H1 (cell line): ENCODE data around the gene NOD2. TPM values are rescaled to one million over a fixed set of nuclear protein-coding genes. Genes with fewer than 3 reads are reported as not detected.

Source experiments
- CTCF ChIA-PET: fragments of 300-600 bp; sonication (Branson Sonifier 250); formaldehyde crosslinking; loops from one replicate; lab custom pipeline; 2021; ENCODE audit not compliant: partially characterized antibody; lab: Charles Lee
- POLR2A ChIA-PET: fragments of 300-600 bp; sonication (Branson Sonifier 250); formaldehyde crosslinking; loops from one replicate; lab custom pipeline; 2021; ENCODE audit warnings: inconsistent platforms; ENCODE audit not compliant: partially characterized antibody; lab: Charles Lee
- DNase-seq, 2 experiments: peaks; one replicate each; pipeline versions ENCODE4 v3.0.0 to v3.0.0-alpha.2; 2010 to 2022; ENCODE audit warnings: low spot score in 2 of 2, low read depth in 1 of 2, mixed read lengths in 1 of 2
- FAIRE-seq: peaks from 2 replicates; lab custom pipeline; 2011; peaks lifted over from hg19 to GRCh38; lab: Jason Lieb, UNC
- H2AFZ ChIP-seq: 2 replicates; pipeline ENCODE4 v1.8.1; 2012; ENCODE audit warnings: low read length, inconsistent platforms
- H2AK5ac ChIP-seq: 2 replicates; pipeline ENCODE4 v1.6.1; 2013; ENCODE audit warnings: low read depth, low read length
- H2BK120ac ChIP-seq: replicated peaks from 2 replicates; pipeline ENCODE3; 2013; ENCODE audit warnings: low read depth, low read length, inconsistent platforms
- H2BK12ac ChIP-seq: 2 replicates; pipeline ENCODE4 v1.6.1; 2013; ENCODE audit warnings: low read depth, low read length
- H2BK15ac ChIP-seq: 2 replicates; pipeline ENCODE4 v1.6.1; 2013; ENCODE audit warnings: low read length
- H2BK20ac ChIP-seq: 2 replicates; pipeline ENCODE4 v1.6.1; 2013; ENCODE audit warnings: low read length
- H2BK5ac ChIP-seq: 2 replicates; pipeline ENCODE4 v1.6.1; 2013; ENCODE audit warnings: low read depth, low read length
- H3K14ac ChIP-seq: 2 replicates; pipeline ENCODE4 v1.6.1; 2013; ENCODE audit warnings: inconsistent platforms; ENCODE audit not compliant: insufficient read length
- H3K18ac ChIP-seq: 2 replicates; pipeline ENCODE4 v1.6.1; 2013; ENCODE audit warnings: low read length; ENCODE audit errors: extremely low read depth
- H3K23ac ChIP-seq: 2 replicates; pipeline ENCODE4 v1.6.1; 2013; ENCODE audit warnings: inconsistent platforms; ENCODE audit not compliant: insufficient read length
- H3K23me2 ChIP-seq: 2 replicates; pipeline ENCODE4 v1.6.1; 2013; ENCODE audit warnings: low read depth, low read length
- H3K27ac ChIP-seq: 2 replicates; pipeline ENCODE4 v1.6.1; 2011; ENCODE audit warnings: low read depth, low read length, inconsistent platforms
- H3K27me3 ChIP-seq, 4 experiments: replicated peaks in 1 of 4; 1 replicate in 1 of 4; 2 replicates in 3 of 4; pipeline versions ENCODE4 v1.6.1 to v1.8.1; 2011 to 2013; ENCODE audit warnings: low read length in 3 of 4, mild to moderate bottlenecking in 3 of 4, inconsistent platforms in 2 of 4, mixed read lengths in 2 of 4, moderate library complexity in 1 of 4; ENCODE audit not compliant: control insufficient read depth in 3 of 4, insufficient read depth in 3 of 4; ENCODE audit errors: extremely low read depth in 1 of 4
- H3K36me3 ChIP-seq, 4 experiments: 2 replicates each; pipeline versions ENCODE4 v1.6.1 to v1.8.1; 2011 to 2013; ENCODE audit warnings: mild to moderate bottlenecking in 4 of 4, low read length in 3 of 4, moderate library complexity in 2 of 4, control low read depth in 1 of 4, inconsistent platforms in 1 of 4; ENCODE audit not compliant: insufficient read depth in 4 of 4, control insufficient read depth in 2 of 4
- H3K4ac ChIP-seq: replicated peaks from 2 replicates; pipeline ENCODE3; 2013; ENCODE audit warnings: low read length, low read depth, mixed read lengths, inconsistent platforms; ENCODE audit not compliant: insufficient read length
- H3K4me1 ChIP-seq, 4 experiments: replicated peaks in 1 of 4; 1 replicate in 1 of 4; 2 replicates in 3 of 4; pipeline versions ENCODE4 v1.6.1 to v1.8.1; 2011 to 2013; ENCODE audit warnings: low read length in 3 of 4, inconsistent platforms in 2 of 4, mixed read lengths in 1 of 4; ENCODE audit not compliant: insufficient read depth in 4 of 4, control insufficient read depth in 3 of 4
- H3K4me2 ChIP-seq, 2 experiments: 2 replicates each; pipeline versions ENCODE4 v1.6.1 to v1.8.1; 2011 to 2013; ENCODE audit warnings: low read depth in 2 of 2, low read length in 2 of 2, control low read depth in 1 of 2, inconsistent platforms in 1 of 2, mild to moderate bottlenecking in 1 of 2; ENCODE audit not compliant: insufficient read depth in 1 of 2
- H3K4me3 ChIP-seq, 4 experiments: fragments of 200-600, 300-600 bp in 1 of 4; sonication (generic), shearing (Covaris generic), sonication (Bioruptor Twin) in 1 of 4; 2 replicates each; pipeline versions ENCODE4 v1.5.1 to v1.8.1; 2011 to 2016; ENCODE audit warnings: low read length in 4 of 4, low read depth in 3 of 4, control low read depth in 2 of 4, inconsistent platforms in 2 of 4, mild to moderate bottlenecking in 2 of 4, mixed read lengths in 1 of 4, moderate library complexity in 1 of 4; ENCODE audit not compliant: insufficient read depth in 2 of 4; ENCODE audit errors: extremely low read depth in 1 of 4
- H3K56ac ChIP-seq: replicated peaks from 2 replicates; pipeline ENCODE3; 2013; ENCODE audit warnings: low read depth, mild to moderate bottlenecking, mixed read lengths, low read length, inconsistent platforms; ENCODE audit not compliant: insufficient read length
- H3K79me1 ChIP-seq: 2 replicates; pipeline ENCODE4 v1.6.1; 2013; ENCODE audit warnings: low read depth, low read length, control low read depth
- H3K79me2 ChIP-seq, 2 experiments: 2 replicates each; pipeline versions ENCODE4 v1.6.1 to v1.8.1; 2012 to 2013; ENCODE audit warnings: low read length in 2 of 2, mild to moderate bottlenecking in 2 of 2, inconsistent platforms in 1 of 2; ENCODE audit not compliant: insufficient read depth in 2 of 2, control insufficient read depth in 1 of 2
- H3K9ac ChIP-seq, 4 experiments: replicated peaks in 1 of 4; 1 replicate in 1 of 4; 2 replicates in 3 of 4; pipeline versions ENCODE4 v1.6.1 to v1.8.1; 2011 to 2013; ENCODE audit warnings: low read depth in 3 of 4, low read length in 3 of 4, control low read depth in 2 of 4, mild to moderate bottlenecking in 2 of 4, moderate library complexity in 2 of 4, inconsistent platforms in 1 of 4; ENCODE audit errors: extremely low read depth in 1 of 4
- H3K9me3 ChIP-seq, 2 experiments: 2 replicates each; pipeline versions ENCODE4 v1.6.1 to v1.8.1; 2012 to 2013; ENCODE audit warnings: mild to moderate bottlenecking in 2 of 2, moderate library complexity in 2 of 2, control low read depth in 1 of 2, inconsistent platforms in 1 of 2, low read depth in 1 of 2, low read length in 1 of 2, mixed read lengths in 1 of 2; ENCODE audit not compliant: insufficient read depth in 2 of 2
- H4K20me1 ChIP-seq, 2 experiments: replicated peaks in 1 of 2; 2 replicates each; pipeline versions ENCODE3 to v1.8.1; 2011 to 2013; ENCODE audit warnings: inconsistent platforms in 2 of 2, low read length in 2 of 2, mild to moderate bottlenecking in 1 of 2; ENCODE audit not compliant: insufficient read depth in 2 of 2, control insufficient read depth in 1 of 2
- H4K5ac ChIP-seq: 2 replicates; pipeline ENCODE4 v1.6.1; 2013; ENCODE audit warnings: low read length, low read depth, mixed read lengths, inconsistent platforms; ENCODE audit not compliant: insufficient read length
- H4K8ac ChIP-seq: 2 replicates; pipeline ENCODE4 v1.8.0; 2013; ENCODE audit warnings: mild to moderate bottlenecking, moderate library complexity, low read length, inconsistent platforms; ENCODE audit not compliant: insufficient read depth; ENCODE audit errors: extremely low read depth
- H4K91ac ChIP-seq: replicated peaks from 2 replicates; pipeline ENCODE3; 2013; ENCODE audit warnings: low read length, mixed read lengths, inconsistent platforms; ENCODE audit not compliant: insufficient read length
- MAFK ChIP-seq: IDR thresholded peaks from 2 replicates; pipeline ENCODE4 v1.6.1; 2012; ENCODE audit warnings: low read depth, mild to moderate bottlenecking, improper control_type of control experiment, low read length
- WGBS, 2 experiments: shearing (Covaris generic) in 1 of 2; methylation state at CpG; one replicate each; pipeline versions ENCODE4 v1.1.6 to v1.1.7; 2013 to 2015; ENCODE audit warnings: low lambda C conversion rate in 2 of 2, mixed read lengths in 2 of 2, inconsistent platforms in 1 of 2, low coverage in 1 of 2, missing lambda C conversion rate in 1 of 2; ENCODE audit not compliant: insufficient replicate concordance in 2 of 2, insufficient coverage in 1 of 2, insufficient read length in 1 of 2; ENCODE audit errors: extremely low coverage in 1 of 2, missing lambda C conversion rate in 1 of 2; 5-methylcytosine and 5-hydroxymethylcytosine counted together
- polyA plus RNA-seq, 7 experiments: library from polyadenylated mRNA; depleted of rRNA in 3 of 7; stranded (reverse) in 5 of 7; unstranded in 2 of 7; fragments of >200 nt in 5 of 7; fragments of 200-250 nt in 2 of 7; gene quantifications; 1 replicate in 5 of 7; 2 replicates in 1 of 7; 4 replicates in 1 of 7; pipeline versions ENCODE4 v1.2.1 to v1.2.3, GENCODE V29; 2011 to 2013; ENCODE audit warnings: missing spikeins in 2 of 7, mixed read lengths in 2 of 7
- total RNA-seq: library from RNA; stranded (reverse); fragmentation: NEBNext Ultra II Directional; extraction: Animal tissue kit (Norgen Biotek cat#: 25700); gene quantifications from 2 replicates; pipeline ENCODE4 v1.2.1, GENCODE V29; 2021
- TF ChIP-seq, protein P1 (sequence below), 3 experiments: IDR thresholded peaks; 1 replicate in 2 of 3; 2 replicates in 1 of 3; pipeline versions ENCODE4 v1.5.1 to v1.6.1; 2011; ENCODE audit warnings: low read length in 3 of 3, mild to moderate bottlenecking in 3 of 3, inconsistent platforms in 2 of 3, low read depth in 1 of 3, moderate library complexity in 1 of 3; ENCODE audit not compliant: insufficient read depth in 1 of 3; ENCODE audit errors: control extremely low read depth in 1 of 3

The NOD2 gene
- total and polyA plus RNA-seq, 2 of the 8 experiments (the other 6 are each of a cell fraction or from before 2014, with no cell fraction given) = 0.37 to 0.42 TPM

DNA sequence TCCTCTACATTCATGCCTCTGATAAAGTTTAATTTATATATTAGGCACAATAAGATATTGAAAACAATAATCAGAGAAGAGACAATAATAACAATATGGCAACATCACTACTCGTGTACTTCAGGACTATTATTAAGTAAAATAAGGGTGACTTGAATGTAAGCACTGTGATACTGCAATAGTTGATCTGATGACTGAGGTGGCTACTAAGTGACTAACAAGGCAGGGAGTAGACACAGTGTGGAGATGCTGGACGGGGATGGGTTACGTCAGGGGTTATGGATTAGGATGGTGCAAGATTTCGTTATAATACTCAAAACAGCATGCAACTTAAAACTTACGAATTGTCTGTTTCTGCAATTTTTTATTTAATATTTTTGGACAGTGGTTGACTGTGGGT lies 81.0 kb downstream of the NOD2 start:
- no peaks in the 10 kb centered on the region for H3K9me3 ChIP-seq
- no peak overlapping the region for H2BK20ac ChIP-seq
- H2AK5ac ChIP-seq = no peak overlapping the region
- ChIA-PET POLR2A (no interaction called here), CTCF (no interaction called here)
- no peak overlapping the region for H2BK15ac ChIP-seq
- H3K4me1 ChIP-seq = no peaks in the 10 kb centered on the region
- no peaks in the 10 kb centered on the region for H3K36me3 ChIP-seq
- H3K79me2 ChIP-seq = no peaks in the 10 kb centered on the region
- DNase-seq (no peak), FAIRE-seq (no peak)
- H4K20me1 ChIP-seq = no peaks in the 10 kb centered on the region
- no peak overlapping the region for H2BK12ac ChIP-seq
- H3K56ac ChIP-seq = no peak overlapping the region
- H3K4ac ChIP-seq = no peak overlapping the region
- H3K23ac ChIP-seq = no peak overlapping the region
- no peak overlapping the region for H3K14ac ChIP-seq
- WGBS, 2 experiments = 91% methylated on average over 5 of the region's 5 CpGs; no CpG with 5 or more reads in 1 of the 2 experiments
- no peak overlapping the region for H4K8ac ChIP-seq
- H3K79me1 ChIP-seq = no peaks in the 10 kb centered on the region
- H4K5ac ChIP-seq = no peak overlapping the region
- no peak overlapping the region for H2AFZ ChIP-seq
- no peak overlapping the region for H2BK5ac ChIP-seq
- no peaks in the 10 kb centered on the region for H3K23me2 ChIP-seq
- no peak overlapping the region for H3K4me3 ChIP-seq
- H3K18ac ChIP-seq = no peak overlapping the region
- no peak overlapping the region for H2BK120ac ChIP-seq
- no peak overlapping the region for H3K27ac ChIP-seq
- H3K9ac ChIP-seq = no peak overlapping the region
- H3K27me3 ChIP-seq = no peaks in the 10 kb centered on the region
- no peak overlapping the region for H3K4me2 ChIP-seq
- TF ChIP-seq, protein P1, sequence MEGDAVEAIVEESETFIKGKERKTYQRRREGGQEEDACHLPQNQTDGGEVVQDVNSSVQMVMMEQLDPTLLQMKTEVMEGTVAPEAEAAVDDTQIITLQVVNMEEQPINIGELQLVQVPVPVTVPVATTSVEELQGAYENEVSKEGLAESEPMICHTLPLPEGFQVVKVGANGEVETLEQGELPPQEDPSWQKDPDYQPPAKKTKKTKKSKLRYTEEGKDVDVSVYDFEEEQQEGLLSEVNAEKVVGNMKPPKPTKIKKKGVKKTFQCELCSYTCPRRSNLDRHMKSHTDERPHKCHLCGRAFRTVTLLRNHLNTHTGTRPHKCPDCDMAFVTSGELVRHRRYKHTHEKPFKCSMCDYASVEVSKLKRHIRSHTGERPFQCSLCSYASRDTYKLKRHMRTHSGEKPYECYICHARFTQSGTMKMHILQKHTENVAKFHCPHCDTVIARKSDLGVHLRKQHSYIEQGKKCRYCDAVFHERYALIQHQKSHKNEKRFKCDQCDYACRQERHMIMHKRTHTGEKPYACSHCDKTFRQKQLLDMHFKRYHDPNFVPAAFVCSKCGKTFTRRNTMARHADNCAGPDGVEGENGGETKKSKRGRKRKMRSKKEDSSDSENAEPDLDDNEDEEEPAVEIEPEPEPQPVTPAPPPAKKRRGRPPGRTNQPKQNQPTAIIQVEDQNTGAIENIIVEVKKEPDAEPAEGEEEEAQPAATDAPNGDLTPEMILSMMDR (IDR thresholded peaks at IDR 0.05; ENCODE audit: control extremely low read depth in 1 of 3, insufficient read depth in 1 of 3, low read depth in 1 of 3, low read length in 3 of 3) = no peak
- no peak for TF ChIP-seq MAFK
- H4K91ac ChIP-seq = no peak overlapping the region
